SK-N-SH treated with all-trans-retinoic acid at 6 μM for 48 hours (cell line): ENCODE results near the gene TMEM178B.

Experiments
- ARNTL ChIP-seq: fragments of 450-650 bp; formaldehyde crosslinking; IDR thresholded peaks from 2 replicates; pipeline ENCODE4 v1.5.0; 2020; ENCODE audit warnings: low read depth, mild to moderate bottlenecking, moderate library complexity, borderline replicate concordance
- CSDC2 ChIP-seq: fragments of 250-450 bp; sonication (Bioruptor Pico); IDR thresholded peaks from 2 replicates; pipeline ENCODE4 v1.5.0; 2020; ENCODE audit warnings: mild to moderate bottlenecking, moderate library complexity
- GLIS3 ChIP-seq: fragments of 250-450 bp; sonication (Bioruptor Pico); IDR thresholded peaks from 2 replicates; pipeline ENCODE4 v1.5.0; 2020; ENCODE audit warnings: mild to moderate bottlenecking, moderate library complexity
- RARB ChIP-seq: fragments of 250-450 bp; sonication (Bioruptor Pico); IDR thresholded peaks from 2 replicates; pipeline ENCODE4 v1.8.0; 2021; ENCODE audit warnings: mild to moderate bottlenecking, moderate library complexity
- TOX ChIP-seq: fragments of 250-450 bp; sonication (Bioruptor Pico); IDR thresholded peaks from 2 replicates; pipeline ENCODE4 v1.8.0; 2021; ENCODE audit warnings: mild to moderate bottlenecking, moderate library complexity, borderline replicate concordance
- ZNF565 ChIP-seq: fragments of 450-650 bp; formaldehyde crosslinking; conservative IDR thresholded peaks from 2 replicates; pipeline ENCODE4 v1.5.0; 2020; ENCODE audit warnings: low read depth, mild to moderate bottlenecking, moderate library complexity
- TF ChIP-seq, protein P1 (sequence below): fragments of 250-450 bp; sonication (Bioruptor Pico); IDR thresholded peaks from 2 replicates; pipeline ENCODE4 v1.8.0; 2020; ENCODE audit warnings: mild to moderate bottlenecking, moderate library complexity, borderline replicate concordance
- TF ChIP-seq, protein P2 (sequence below): fragments of 250-450 bp; sonication (Bioruptor Pico); IDR thresholded peaks from 2 replicates; pipeline ENCODE4 v1.5.1; 2021; ENCODE audit warnings: mild to moderate bottlenecking, moderate library complexity

DNA sequence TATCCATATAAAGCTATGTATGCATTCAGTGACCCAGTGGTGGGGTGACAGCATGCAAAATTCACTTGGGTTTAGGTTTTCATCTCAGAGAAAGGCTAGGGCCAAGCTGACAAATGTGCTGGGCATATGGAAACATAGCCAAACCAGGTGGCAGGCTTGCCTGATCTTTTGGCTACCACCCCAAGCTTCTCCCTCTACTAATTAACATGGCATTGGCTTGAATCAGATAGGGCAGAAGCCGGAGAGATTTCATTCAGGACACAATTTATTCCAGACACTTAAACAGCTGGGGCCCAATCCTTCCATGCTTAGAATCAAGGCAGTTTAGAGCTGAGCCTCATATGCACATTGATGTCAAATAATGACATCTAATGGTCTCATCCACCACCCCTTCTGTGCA lies 381.9 kb downstream of the TMEM178B start:
- TF ChIP-seq, protein P1, sequence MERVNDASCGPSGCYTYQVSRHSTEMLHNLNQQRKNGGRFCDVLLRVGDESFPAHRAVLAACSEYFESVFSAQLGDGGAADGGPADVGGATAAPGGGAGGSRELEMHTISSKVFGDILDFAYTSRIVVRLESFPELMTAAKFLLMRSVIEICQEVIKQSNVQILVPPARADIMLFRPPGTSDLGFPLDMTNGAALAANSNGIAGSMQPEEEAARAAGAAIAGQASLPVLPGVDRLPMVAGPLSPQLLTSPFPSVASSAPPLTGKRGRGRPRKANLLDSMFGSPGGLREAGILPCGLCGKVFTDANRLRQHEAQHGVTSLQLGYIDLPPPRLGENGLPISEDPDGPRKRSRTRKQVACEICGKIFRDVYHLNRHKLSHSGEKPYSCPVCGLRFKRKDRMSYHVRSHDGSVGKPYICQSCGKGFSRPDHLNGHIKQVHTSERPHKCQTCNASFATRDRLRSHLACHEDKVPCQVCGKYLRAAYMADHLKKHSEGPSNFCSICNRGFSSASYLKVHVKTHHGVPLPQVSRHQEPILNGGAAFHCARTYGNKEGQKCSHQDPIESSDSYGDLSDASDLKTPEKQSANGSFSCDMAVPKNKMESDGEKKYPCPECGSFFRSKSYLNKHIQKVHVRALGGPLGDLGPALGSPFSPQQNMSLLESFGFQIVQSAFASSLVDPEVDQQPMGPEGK (CRISPR knock-in tag), result no peak
- TF ChIP-seq RARB, result no peak
- TF ChIP-seq GLIS3, result no peak
- TF ChIP-seq CSDC2 (CRISPR knock-in tag), result no peak
- TF ChIP-seq, protein P2, sequence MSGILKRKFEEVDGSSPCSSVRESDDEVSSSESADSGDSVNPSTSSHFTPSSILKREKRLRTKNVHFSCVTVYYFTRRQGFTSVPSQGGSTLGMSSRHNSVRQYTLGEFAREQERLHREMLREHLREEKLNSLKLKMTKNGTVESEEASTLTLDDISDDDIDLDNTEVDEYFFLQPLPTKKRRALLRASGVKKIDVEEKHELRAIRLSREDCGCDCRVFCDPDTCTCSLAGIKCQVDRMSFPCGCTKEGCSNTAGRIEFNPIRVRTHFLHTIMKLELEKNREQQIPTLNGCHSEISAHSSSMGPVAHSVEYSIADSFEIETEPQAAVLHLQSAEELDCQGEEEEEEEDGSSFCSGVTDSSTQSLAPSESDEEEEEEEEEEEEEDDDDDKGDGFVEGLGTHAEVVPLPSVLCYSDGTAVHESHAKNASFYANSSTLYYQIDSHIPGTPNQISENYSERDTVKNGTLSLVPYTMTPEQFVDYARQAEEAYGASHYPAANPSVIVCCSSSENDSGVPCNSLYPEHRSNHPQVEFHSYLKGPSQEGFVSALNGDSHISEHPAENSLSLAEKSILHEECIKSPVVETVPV, result no peak
- TF ChIP-seq TOX (CRISPR knock-in tag), result no peak
- no peak for TF ChIP-seq ARNTL
- no peak for TF ChIP-seq ZNF565 (CRISPR knock-in tag)
